Activated CD4-positive, alpha-beta memory T cell treated with anti-CD3 and anti-CD28 coated beads, Interleukin-2, amount 10 ng/mL, durations not matched to agents 7 days and 5 days (primary cell): ENCODE data around the gene SYVN1. TPM values are rescaled to one million over a fixed set of nuclear protein-coding genes. Genes with fewer than 3 reads are reported as not detected.
A peak's percentile ranks its signal among the peaks of the same experiment; 100 is the strongest.

Experiments used
- CTCF ChIA-PET: fragments of 350-600 bp; sonication (Branson Sonifier 250); formaldehyde crosslinking; loops from one replicate; lab custom pipeline; 2021; ENCODE audit warnings: antibody characterized with exemption, inconsistent platforms; lab: Charles Lee
- POLR2A ChIA-PET: fragments of 350-600 bp; sonication (Branson Sonifier 250); formaldehyde crosslinking; loops from one replicate; lab custom pipeline; 2021; ENCODE audit warnings: antibody characterized with exemption; lab: Charles Lee
- DNase-seq: peaks from one replicate; pipeline ENCODE4 v3.0.0-alpha.2; 2020
- H3K27ac Mint-ChIP-seq: one replicate; pipeline ENCODE4 v1.8.0; 2021; ENCODE audit warnings: mild to moderate bottlenecking, mixed read lengths
- H3K27me3 Mint-ChIP-seq: one replicate; pipeline ENCODE4 v1.8.0; 2021; ENCODE audit warnings: mixed read lengths
- H3K36me3 Mint-ChIP-seq: one replicate; pipeline ENCODE4 v1.8.0; 2021; ENCODE audit warnings: low read depth, mixed read lengths
- H3K4me1 Mint-ChIP-seq: one replicate; pipeline ENCODE4 v1.8.0; 2021; ENCODE audit warnings: mixed read lengths
- H3K4me3 Mint-ChIP-seq: one replicate; pipeline ENCODE4 v1.8.0; 2021; ENCODE audit warnings: mild to moderate bottlenecking, mixed read lengths
- H3K9me3 Mint-ChIP-seq: one replicate; pipeline ENCODE4 v1.8.0; 2021; ENCODE audit warnings: mixed read lengths
- total RNA-seq, 2 experiments: library from RNA; stranded (reverse); gene quantifications; one replicate each; pipeline ENCODE4 v1.2.3, GENCODE V29; 2021

Gene SYVN1
- total RNA-seq, 2 experiments from 2014 or later, result 39.4 to 42.2 TPM

DNA sequence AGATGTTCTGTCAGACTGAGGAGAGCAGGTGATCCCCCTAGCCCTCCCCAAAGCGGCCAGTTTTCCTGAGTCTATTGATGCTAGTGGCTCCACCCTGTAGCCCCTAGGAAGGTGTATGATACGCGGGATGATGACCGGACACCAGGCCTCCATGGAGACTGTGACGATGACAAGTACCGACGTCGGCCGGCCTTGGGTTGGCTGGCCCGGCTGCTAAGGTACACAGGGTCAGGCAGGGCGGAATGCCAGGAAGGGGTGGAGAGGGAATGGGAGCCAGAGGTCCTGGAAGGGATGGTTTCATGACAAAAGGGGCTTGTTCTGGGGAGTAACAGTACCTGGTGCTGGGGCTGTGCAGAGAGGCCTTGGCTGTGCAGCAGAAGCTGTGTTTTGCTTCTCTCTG, 47.1 kb downstream of the SYVN1 start:
- CTCF ChIA-PET, result interaction anchor here (1.0 kb wide), 1 partner anchor 35 kb away, joined by 3 read pairs; the partner anchor contains the start of genes FAU and MRPL49
- Mint-ChIP-seq H3K36me3 (peaks cover 48% of the 10 kb centered on the region), H3K27ac (no peak overlapping the region), H3K4me3 (no peak overlapping the region), H3K27me3 (no peaks in the 10 kb centered on the region), H3K9me3 (no peaks in the 10 kb centered on the region), H3K4me1 (peaks cover 31% of the 10 kb centered on the region)
- DNase-seq, result no peak
- POLR2A ChIA-PET, result interaction anchor here (3.0 kb wide), 1 partner anchor 8 kb away, joined by 31 read pairs; the partner anchor contains the start of gene VPS51

- peaks cover 35% of the 10 kb centered on the region for H3K4me1 Mint-ChIP-seq
- CTCF ChIA-PET, result interaction anchor here (1.0 kb wide), 1 partner anchor 35 kb away, joined by 3 read pairs; the partner anchor contains the start of genes FAU and MRPL49
Observed at GRCh38 chr11:65086809-65087208, 47.5 kb downstream of the SYVN1 start.

DNA sequence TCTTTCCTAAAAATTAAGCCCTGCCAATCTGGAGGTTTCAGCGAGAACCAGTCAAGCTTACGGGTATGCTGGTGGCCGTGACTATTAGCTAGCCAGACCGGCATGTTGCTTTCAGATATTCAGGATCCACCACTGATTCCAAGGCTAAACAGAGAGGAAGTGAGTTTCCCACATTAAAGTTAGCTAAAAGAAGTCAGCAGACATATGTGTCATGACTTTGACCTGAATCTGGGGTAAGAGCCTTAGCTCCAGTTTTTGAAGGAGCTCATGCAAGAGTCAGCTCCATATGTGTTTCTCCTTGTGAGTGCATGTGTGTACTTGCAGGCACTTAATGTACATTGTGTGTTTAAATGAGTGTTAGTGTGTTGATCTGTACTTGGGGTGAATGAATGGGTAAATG, 48.9 kb downstream of the SYVN1 start:
- CTCF ChIA-PET, result no interaction called here
- no peaks in the 10 kb centered on the region for H3K27me3 Mint-ChIP-seq
- H3K4me1 Mint-ChIP-seq, result peaks cover 48% of the 10 kb centered on the region
- H3K27ac Mint-ChIP-seq, result peak overlapping the region; percentile 88
- H3K4me3 Mint-ChIP-seq, result peak overlapping the region; percentile 91
- POLR2A ChIA-PET, result interaction anchor here (0.9 to 3.0 kb wide), 3 partner anchors 10 to 71 kb away, joined by 4 to 31 read pairs (median 7); partner anchors contain the start of genes ARL2, FAU, MRPL49 and VPS51
- no peak for DNase-seq
- H3K36me3 Mint-ChIP-seq, result peaks cover 63% of the 10 kb centered on the region
- H3K9me3 Mint-ChIP-seq, result no peaks in the 10 kb centered on the region

More at GRCh38 chr11:65086809-65087208, 47.5 kb downstream of the SYVN1 start:
- Mint-ChIP-seq H3K9me3 (no peaks in the 10 kb centered on the region), H3K27ac (no peak overlapping the region), H3K36me3 (peaks cover 52% of the 10 kb centered on the region), H3K4me3 (no peak overlapping the region), H3K27me3 (no peaks in the 10 kb centered on the region)
- DNase-seq, result no peak
- POLR2A ChIA-PET, result interaction anchor here (3.0 kb wide), 1 partner anchor 9 kb away, joined by 31 read pairs; the partner anchor contains the start of gene VPS51

DNA sequence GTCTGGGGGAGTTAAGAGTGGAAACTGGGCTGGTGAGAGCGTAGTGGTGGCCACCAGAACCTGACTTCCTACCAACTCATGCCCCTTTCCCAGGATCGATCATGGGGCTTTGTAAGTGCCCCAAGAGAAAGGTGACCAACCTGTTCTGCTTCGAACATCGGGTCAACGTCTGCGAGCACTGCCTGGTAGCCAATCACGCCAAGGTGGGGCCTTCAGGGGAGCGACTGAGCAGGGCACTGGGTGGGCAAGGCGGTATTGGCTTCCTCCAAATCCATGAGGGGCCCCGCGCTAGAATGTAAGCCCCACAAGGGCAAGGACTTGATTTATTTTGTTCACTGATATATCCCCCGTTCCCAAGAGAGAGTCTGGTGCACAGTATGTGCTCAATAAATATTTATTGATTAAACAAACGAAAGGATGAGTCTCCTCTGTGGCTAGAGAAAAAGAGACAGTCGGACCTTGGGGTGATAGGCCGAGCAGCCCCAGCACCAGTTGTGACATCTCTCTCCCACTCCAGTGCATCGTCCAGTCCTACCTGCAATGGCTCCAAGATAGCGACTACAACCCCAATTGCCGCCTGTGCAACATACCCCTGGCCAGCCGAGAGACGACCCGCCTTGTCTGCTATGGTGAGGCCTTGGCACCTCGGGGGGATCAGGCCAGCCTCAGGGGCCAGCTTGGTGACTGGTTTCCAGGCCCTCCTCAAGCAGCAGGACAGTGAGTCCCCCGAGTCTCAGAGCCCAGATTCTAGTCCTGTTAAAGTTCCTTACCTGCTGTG, 49.5 kb downstream of the SYVN1 start:
- H3K27ac Mint-ChIP-seq, result peak overlapping the region; percentile 88
- no peak for DNase-seq
- ChIA-PET POLR2A (interaction anchor here (0.9 to 3.0 kb wide), 3 partner anchors 11 to 71 kb away, joined by 4 to 31 read pairs (median 7); partner anchors contain the start of genes ARL2, FAU, MRPL49 and VPS51), CTCF (no interaction called here)
- H3K4me1 Mint-ChIP-seq, result peaks cover 54% of the 10 kb centered on the region
- no peaks in the 10 kb centered on the region for H3K9me3 Mint-ChIP-seq
- peak overlapping the region; percentile 91 for H3K4me3 Mint-ChIP-seq
- no peaks in the 10 kb centered on the region for H3K27me3 Mint-ChIP-seq
- H3K36me3 Mint-ChIP-seq, result peaks cover 65% of the 10 kb centered on the region

DNA sequence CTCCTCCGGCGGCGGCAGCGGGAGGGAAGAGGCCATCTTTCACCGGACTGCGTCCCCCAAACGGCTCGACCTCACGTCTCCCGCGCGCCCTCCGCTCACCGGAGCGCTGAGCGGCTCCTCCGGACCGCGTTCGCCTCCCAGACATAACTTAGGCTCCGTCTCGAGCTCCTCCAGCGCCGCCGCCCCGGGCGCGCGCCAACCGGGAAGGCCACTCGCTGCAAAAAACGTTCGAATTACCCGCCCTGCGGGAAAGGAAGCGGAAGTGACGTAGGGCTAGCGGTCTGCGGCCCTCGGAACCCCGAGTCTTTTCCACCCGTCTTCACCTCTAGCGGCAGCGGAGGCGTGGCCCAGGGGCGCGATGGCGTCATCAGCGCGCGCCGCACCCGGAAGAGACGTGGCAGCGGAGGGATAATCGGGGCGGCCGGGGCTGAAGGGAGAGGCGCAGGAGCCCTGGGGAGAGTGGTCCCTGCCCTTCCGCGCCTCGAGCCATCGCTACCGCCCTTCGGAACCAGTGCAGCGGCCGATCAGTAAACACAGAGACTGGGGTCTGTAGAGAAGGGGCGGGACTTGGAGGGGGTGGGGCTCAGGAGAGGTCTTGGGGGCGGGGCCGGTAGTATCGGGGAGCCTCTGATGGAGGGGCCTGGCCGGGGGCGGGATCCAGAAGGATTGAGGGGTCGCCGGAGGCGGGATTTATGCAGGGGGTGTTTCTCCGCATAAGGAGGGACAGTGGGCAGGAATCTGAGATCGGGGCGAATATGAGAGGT, 50.3 kb downstream of the SYVN1 start, which contains the start of the genes CDCA5 and ZFPL1:
Gene CDCA5 (minus strand): TSS at position 207 of the 764 bp plus-strand sequence. CDS start 62 bp downstream, at position 145.
Gene ZFPL1 (plus strand): TSS at position 389 of the 764 bp plus-strand sequence. CDS start 477 bp downstream, outside the sequence.
- Mint-ChIP-seq H3K27me3 (no peaks in the 10 kb centered on the region), H3K36me3 (peaks cover 68% of the 10 kb centered on the region), H3K4me3 (peak within 1 kb of the TSS; percentile 91), H3K27ac (peak within 1 kb of the TSS; percentile 88), H3K9me3 (no peaks in the 10 kb centered on the region), H3K4me1 (peaks cover 62% of the 10 kb centered on the region)
- ChIA-PET POLR2A (interaction anchor here (0.9 to 2.4 kb wide), 25 partner anchors 12 to 415 kb away, joined by 3 to 45 read pairs (median 4); partner anchors contain the start of genes ARL2, DPF2, FAU and MALAT1), CTCF (interaction anchor here (0.6 to 2.9 kb wide), 9 partner anchors 9 to 497 kb away, joined by 3 to 16 read pairs (median 4); partner anchors contain the start of genes ARL2, FAU, MRPL49 and SAC3D1)
- DNase-seq, result peak; percentile 96

DNA sequence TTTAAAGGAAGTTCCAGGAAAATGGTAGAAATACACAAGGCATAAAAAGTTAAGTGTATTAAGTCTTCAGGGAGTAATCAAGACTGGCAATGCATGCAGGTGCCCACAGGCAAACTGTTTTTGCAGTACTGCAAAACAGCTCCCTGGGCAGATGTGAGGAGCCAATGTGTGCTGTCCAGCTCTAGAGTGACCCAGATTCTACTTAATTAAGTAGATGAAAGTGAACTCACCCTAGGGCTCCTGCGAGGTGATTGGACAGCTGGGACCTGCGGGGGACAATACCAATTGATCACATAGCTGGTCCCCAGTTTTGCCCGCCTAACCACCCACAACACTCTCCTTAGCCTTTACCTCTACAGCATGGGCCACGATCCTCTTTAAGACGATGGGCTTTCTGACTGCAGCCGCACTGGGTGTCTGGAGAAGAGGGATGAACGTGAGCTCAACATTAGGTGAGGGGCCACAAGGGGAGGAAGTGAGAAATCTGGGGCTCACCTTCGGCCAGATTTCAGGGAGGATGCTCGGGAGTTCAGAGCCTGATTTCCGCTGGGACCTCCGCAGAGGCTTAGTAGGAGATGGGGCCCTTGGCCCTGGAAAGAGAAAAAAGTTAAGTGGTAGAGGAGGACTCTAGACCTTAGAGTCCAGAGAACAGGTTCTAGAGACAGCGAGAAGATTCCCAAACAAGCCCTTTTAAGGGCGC, 51.0 kb downstream of the SYVN1 start:
- POLR2A ChIA-PET, result interaction anchor here (0.7 to 2.4 kb wide), 33 partner anchors 11 to 416 kb away, joined by 3 to 45 read pairs (median 4); partner anchors contain the start of genes ARL2, DPF2, EHD1 and FAU
- peaks cover 75% of the 10 kb centered on the region for H3K36me3 Mint-ChIP-seq
- peaks cover 69% of the 10 kb centered on the region for H3K4me1 Mint-ChIP-seq
- H3K9me3 Mint-ChIP-seq, result no peaks in the 10 kb centered on the region
- CTCF ChIA-PET, result interaction anchor here (0.8 to 2.9 kb wide), 10 partner anchors 8 to 235 kb away, joined by 4 to 16 read pairs (median 4); partner anchors contain the start of genes ARL2, FAU, MRPL49 and SAC3D1
- no peaks in the 10 kb centered on the region for H3K27me3 Mint-ChIP-seq
- H3K27ac Mint-ChIP-seq, result peak overlapping the region; percentile 88
- peak; percentile 24 for DNase-seq
- peak overlapping the region; percentile 91 for H3K4me3 Mint-ChIP-seq

DNA sequence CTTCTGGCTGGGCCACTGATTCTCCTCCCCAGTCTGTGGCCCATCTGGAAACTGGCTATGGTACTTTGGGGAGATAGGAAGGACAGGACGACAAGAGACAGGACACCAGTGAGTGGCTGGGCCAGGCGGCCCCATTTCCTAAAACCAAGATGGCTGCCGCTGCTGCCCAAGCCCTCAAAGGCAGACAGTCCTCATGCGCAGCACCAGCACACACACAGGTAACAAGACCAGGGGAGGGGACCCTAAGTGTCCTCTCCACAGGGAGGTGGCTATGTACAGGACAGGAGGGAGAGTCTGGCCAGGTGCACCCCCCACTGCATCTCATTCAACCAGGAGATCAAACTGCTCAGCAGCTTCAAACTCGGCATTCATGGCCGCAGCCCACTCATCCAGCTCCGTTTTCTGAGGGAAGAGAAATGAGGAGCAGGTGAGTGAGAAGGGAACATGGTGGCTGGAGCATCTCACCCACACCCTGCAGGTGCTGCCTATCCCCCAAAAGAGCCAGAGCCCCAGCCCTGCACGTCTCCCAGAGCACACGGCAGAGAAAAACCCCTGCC, 55.5 kb downstream of the SYVN1 start:
- Mint-ChIP-seq H3K9me3 (no peaks in the 10 kb centered on the region), H3K36me3 (peaks cover 80% of the 10 kb centered on the region), H3K4me1 (peaks cover 68% of the 10 kb centered on the region), H3K27ac (peak overlapping the region; percentile 74), H3K27me3 (no peaks in the 10 kb centered on the region), H3K4me3 (peak overlapping the region; percentile 4)
- POLR2A ChIA-PET, result interaction anchor here (0.5 to 1.5 kb wide), 4 partner anchors 38 to 186 kb away, joined by 3 to 4 read pairs (median 3); partner anchors contain the start of gene SAC3D1
- DNase-seq, result no peak
- CTCF ChIA-PET, result interaction anchor here (1.9 to 2.8 kb wide), 2 partner anchors 38 to 67 kb away, joined by 6 to 13 read pairs; partner anchors contain the start of gene SAC3D1

- Mint-ChIP-seq H3K9me3 (no peaks in the 10 kb centered on the region), H3K27me3 (no peaks in the 10 kb centered on the region), H3K4me3 (peak overlapping the region; percentile 5), H3K36me3 (peaks cover 72% of the 10 kb centered on the region), H3K27ac (peak overlapping the region; percentile 74), H3K4me1 (peaks cover 66% of the 10 kb centered on the region)
- POLR2A ChIA-PET, result interaction anchor here (0.5 to 3.6 kb wide), 5 partner anchors 30 to 187 kb away, joined by 3 to 10 read pairs (median 3); partner anchors contain the start of genes ARL2 and SAC3D1
- DNase-seq, result peak; percentile 77
- CTCF ChIA-PET, result interaction anchor here (1.9 to 2.8 kb wide), 2 partner anchors 37 to 66 kb away, joined by 6 to 13 read pairs; partner anchors contain the start of gene SAC3D1
Observed at GRCh38 chr11:65078151-65078550, 56.2 kb downstream of the SYVN1 start.

GRCh38 chr11:65077451-65077850, 56.9 kb downstream of the SYVN1 start:
- no peak for DNase-seq
- Mint-ChIP-seq H3K27ac (no peak overlapping the region), H3K4me3 (no peak overlapping the region), H3K27me3 (no peaks in the 10 kb centered on the region), H3K36me3 (peaks cover 65% of the 10 kb centered on the region), H3K4me1 (peaks cover 59% of the 10 kb centered on the region), H3K9me3 (no peaks in the 10 kb centered on the region)
- CTCF ChIA-PET, result interaction anchor here (1.9 to 2.8 kb wide), 2 partner anchors 37 to 65 kb away, joined by 6 to 13 read pairs; partner anchors contain the start of gene SAC3D1
- POLR2A ChIA-PET, result interaction anchor here (1.1 to 3.6 kb wide), 2 partner anchors 29 to 63 kb away, joined by 3 to 10 read pairs; partner anchors contain the start of gene ARL2
